Measurements from ENCODE around the gene PDK4. TPM values are rescaled to one million over a fixed set of nuclear protein-coding genes. Genes with fewer than 3 reads are reported as not detected.
"Not testable (repeated sequence)": the region's sequence is repeated elsewhere in the genome, so short reads cannot be mapped to it uniquely, and the experiment has no call there.

The PDK4 gene
- total RNA-seq, 1 donor from 2014 or later: 156 TPM

DNA sequence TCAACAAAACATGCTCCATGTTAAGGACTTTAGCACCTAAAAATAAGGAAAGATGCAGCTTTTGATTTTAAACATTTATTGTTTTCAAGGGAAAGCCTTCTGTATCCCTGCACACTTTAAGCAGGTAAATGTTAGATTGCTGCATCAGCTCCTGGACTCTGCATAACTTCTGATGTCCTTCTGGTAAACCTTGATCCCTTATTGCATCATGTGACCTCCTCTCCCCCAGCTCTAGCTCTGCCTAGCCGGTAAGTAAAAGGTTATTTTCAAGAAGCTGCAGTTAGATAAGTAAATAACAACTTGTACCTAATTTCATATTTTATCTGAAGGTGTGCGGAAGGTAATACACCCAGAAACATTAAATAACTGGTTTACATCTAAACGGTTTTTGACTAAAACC, 37.5 kb downstream of the PDK4 start:
- H3K27me3 ChIP-seq: no peaks in the 10 kb centered on the region
- no peaks in the 10 kb centered on the region for H3K9me3 ChIP-seq
- no peaks in the 10 kb centered on the region for H3K36me3 ChIP-seq
- H3K4me1 ChIP-seq: no peaks in the 10 kb centered on the region
- no peak overlapping the region for H3K4me3 ChIP-seq
- no peak overlapping the region for H3K27ac ChIP-seq
- no peak for TF ChIP-seq CTCF (IDR thresholded peaks at IDR 0.05)
- intact Hi-C loops (cut with DNase I): no loop called here
- DNase-seq: no peak
- no peak for ATAC-seq

- Histone ChIP-seq H3K9me3 (no peaks in the 10 kb centered on the region), H3K36me3 (no peaks in the 10 kb centered on the region), H3K27ac (no peak overlapping the region), H3K4me1 (no peaks in the 10 kb centered on the region), H3K4me3 (no peak overlapping the region), H3K27me3 (no peaks in the 10 kb centered on the region)
- no peak for ATAC-seq
- no peak for DNase-seq
- no peak for TF ChIP-seq CTCF (IDR thresholded peaks at IDR 0.05)
- intact Hi-C loops (cut with DNase I): no loop called here
These were observed 39.5 kb downstream of the PDK4 start for GRCh38 chr7:95556777-95557176.

- intact Hi-C loops (cut with DNase I): no loop called here
These were observed 42.4 kb downstream of the PDK4 start for GRCh38 chr7:95553939-95554338.

DNA sequence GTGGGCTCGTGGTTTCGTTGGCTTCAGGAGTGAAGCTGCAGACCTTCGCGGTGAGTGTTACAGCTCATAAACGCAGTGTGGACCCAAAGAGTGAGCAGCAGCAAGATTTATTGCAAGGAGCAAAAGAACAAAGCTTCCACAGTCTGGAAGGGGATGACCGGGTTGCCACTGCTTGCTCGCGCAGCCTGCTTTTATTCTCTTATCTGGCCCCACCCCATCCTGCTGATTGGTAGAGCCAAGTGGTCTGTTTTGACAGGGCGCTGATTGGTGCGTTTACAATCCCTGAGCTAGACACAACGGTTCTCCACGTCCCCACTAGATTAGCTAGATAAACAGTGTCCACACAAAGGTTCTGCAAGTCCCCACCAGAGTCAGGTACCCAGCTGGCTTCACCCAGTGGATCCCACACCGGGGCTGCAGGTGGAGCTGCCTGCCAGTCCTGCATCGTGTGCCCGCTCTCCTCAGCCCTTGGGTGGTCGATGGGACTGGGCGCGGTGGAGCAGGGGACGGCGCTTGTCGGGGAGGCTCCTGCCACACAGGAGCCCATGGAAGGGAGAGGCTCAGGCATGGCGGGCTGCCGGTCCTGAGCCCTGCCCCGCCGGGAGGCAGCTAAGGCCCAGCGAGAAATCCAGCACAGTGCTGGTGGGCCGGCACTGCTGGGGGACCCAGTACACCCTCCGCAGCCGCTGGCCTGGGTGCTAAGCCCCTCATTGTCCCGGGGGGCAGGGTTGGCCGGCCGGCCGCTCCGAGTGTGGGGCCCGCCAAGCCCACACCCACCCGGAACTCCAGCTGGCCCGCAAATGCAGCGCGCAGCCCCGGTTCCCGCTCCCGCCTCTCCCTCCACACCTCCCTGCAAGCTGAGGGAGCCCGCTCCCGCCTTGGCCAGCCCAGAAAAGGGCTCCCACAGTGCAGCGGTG, 44.0 kb downstream of the PDK4 start:
- H3K27ac ChIP-seq; H3K27me3 ChIP-seq; H3K9me3 ChIP-seq; intact Hi-C loops (cut with DNase I); H3K4me3 ChIP-seq; H3K36me3 ChIP-seq; ATAC-seq: not testable (repeated sequence)
- peak; percentile 44 for DNase-seq
- peaks cover 38% of the 10 kb centered on the region for H3K4me1 ChIP-seq

More at GRCh38 chr7:95553939-95554338, 42.4 kb downstream of the PDK4 start:
- H3K9me3 ChIP-seq: no peaks in the 10 kb centered on the region
- H3K27me3 ChIP-seq: no peaks in the 10 kb centered on the region
- no peak for TF ChIP-seq CTCF (IDR thresholded peaks at IDR 0.05)
- DNase-seq: no peak
- H3K36me3 ChIP-seq: no peaks in the 10 kb centered on the region
- H3K4me3 ChIP-seq: no peak overlapping the region
- H3K4me1 ChIP-seq: peaks cover 21% of the 10 kb centered on the region
- H3K27ac ChIP-seq: no peak overlapping the region
- ATAC-seq: no peak

DNA sequence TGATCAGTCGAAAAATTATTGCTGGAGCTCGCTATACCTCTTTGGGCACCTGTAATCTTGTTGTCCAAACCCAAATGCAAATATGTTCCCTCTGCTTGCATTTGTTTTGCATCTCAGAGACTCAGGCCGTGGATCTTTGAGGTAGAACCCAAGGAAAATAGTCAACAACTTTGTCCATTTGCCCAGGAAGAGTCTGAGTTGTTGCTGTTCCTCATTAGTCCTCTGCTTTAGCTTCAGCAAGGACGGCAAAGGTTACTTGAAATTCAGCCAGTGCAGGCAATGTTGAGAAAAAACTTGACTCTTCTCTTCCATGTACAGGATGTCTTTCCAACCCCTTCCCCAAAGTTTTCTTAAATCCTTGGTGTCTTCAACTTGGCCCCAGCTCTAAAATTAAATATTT, 45.8 kb downstream of the PDK4 start:
- ATAC-seq (no peak), DNase-seq (no peak)
- no peak for TF ChIP-seq CTCF (IDR thresholded peaks at IDR 0.05)
- Histone ChIP-seq H3K4me1 (peaks cover 55% of the 10 kb centered on the region), H3K27ac (peak overlapping the region; percentile 90), H3K27me3 (no peaks in the 10 kb centered on the region), H3K4me3 (no peak overlapping the region), H3K36me3 (no peaks in the 10 kb centered on the region), H3K9me3 (no peaks in the 10 kb centered on the region)
- intact Hi-C loops (cut with DNase I): no loop called here

DNA sequence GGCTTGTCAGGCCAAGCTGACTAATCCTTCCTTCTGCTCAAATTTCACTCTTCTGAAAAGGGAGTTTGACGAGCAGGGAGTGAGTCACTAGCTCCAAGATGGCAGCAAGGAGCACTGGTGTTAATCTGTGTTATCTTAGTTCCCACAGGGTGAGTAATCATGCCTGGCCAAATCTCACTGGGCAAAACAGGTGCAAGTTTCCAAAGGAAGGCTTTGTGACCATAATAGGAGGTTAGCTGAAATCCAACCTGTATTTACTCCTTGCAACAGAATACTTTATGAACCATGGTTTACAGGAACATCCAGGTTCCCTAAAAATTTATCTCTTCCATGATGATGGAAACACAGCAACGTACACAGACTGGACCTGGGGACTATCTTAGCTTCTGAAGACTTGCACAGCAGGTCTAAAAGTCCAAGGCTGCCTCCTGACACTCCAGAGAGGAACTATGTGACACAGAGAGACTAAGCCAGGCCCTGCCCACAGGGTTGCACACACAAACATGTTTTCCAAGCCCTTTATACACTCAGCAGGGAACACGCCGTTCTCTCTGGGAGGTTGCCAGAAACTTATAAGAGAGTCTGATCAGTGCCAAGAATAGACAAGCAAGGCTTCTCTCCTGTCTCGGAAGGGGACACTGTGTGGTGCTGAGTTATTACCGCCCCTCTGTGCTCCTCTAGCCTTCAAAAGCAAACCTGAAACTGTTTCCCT, 46.3 kb downstream of the PDK4 start:
- H3K9me3 ChIP-seq: no peaks in the 10 kb centered on the region
- no peaks in the 10 kb centered on the region for H3K36me3 ChIP-seq
- H3K4me1 ChIP-seq: peaks cover 58% of the 10 kb centered on the region
- H3K27me3 ChIP-seq: no peaks in the 10 kb centered on the region
- peak overlapping the region; percentile 90 for H3K27ac ChIP-seq
- TF ChIP-seq CTCF (IDR thresholded peaks at IDR 0.05): no peak
- DNase-seq: peak; percentile 79
- intact Hi-C loops (cut with DNase I): no loop called here
- ATAC-seq: peak; percentile 98
- H3K4me3 ChIP-seq: no peak overlapping the region

All from upper lobe of right lung (tissue), 1 donor.